NCI-H2227 treated with DMSO at 0.1 percent for 48 hours (cell line): ENCODE results near the gene ABHD8.

Source experiments
- DNase-seq: peaks from one replicate; lab custom pipeline; 2025; lab: John Stamatoyannopoulos, UW

The ABHD8 gene

GRCh38 chr19:17266026-17266425 lies 37.2 kb downstream of the ABHD8 start:
- DNase-seq, result no peak

- no peak for DNase-seq
These were observed 38.6 kb downstream of the ABHD8 start, which contains the start of gene USHBP1 for GRCh38 chr19:17264641-17264979. Gene USHBP1, minus strand, starts transcription at chr19:17264745. Its CDS starts 446 bp downstream, at chr19:17264299.

GRCh38 chr19:17263712-17264640 lies 39.2 kb downstream of the ABHD8 start:
- no peak for DNase-seq

GRCh38 chr19:17262557-17262956 lies 40.7 kb downstream of the ABHD8 start:
- no peak for DNase-seq

GRCh38 chr19:17260842-17261325 lies 42.3 kb downstream of the ABHD8 start:
- DNase-seq, result no peak

- no peak for DNase-seq
These were observed 43.3 kb downstream of the ABHD8 start for GRCh38 chr19:17259934-17260333.

- DNase-seq, result no peak
These were observed 44.0 kb downstream of the ABHD8 start for GRCh38 chr19:17259118-17259780.

- no peak for DNase-seq
These were observed 47.1 kb downstream of the ABHD8 start for GRCh38 chr19:17256130-17256529.

- peak; percentile 30 for DNase-seq
These were observed 48.0 kb downstream of the ABHD8 start for GRCh38 chr19:17255150-17255621.

- DNase-seq, result no peak
These were observed 48.6 kb downstream of the ABHD8 start for GRCh38 chr19:17254636-17255035.

GRCh38 chr19:17249887-17250548 lies 53.2 kb downstream of the ABHD8 start:
- no peak for DNase-seq

GRCh38 chr19:17248011-17248776 lies 55.0 kb downstream of the ABHD8 start:
- DNase-seq, result no peak

- DNase-seq, result no peak
These were observed 56.4 kb downstream of the ABHD8 start for GRCh38 chr19:17246681-17247425.

GRCh38 chr19:17245535-17245984 lies 57.7 kb downstream of the ABHD8 start, which contains the start of gene NR2F6:
Gene NR2F6, minus strand, starts transcription at chr19:17245919. Its CDS starts 699 bp downstream, at chr19:17245220.
- DNase-seq, result no peak

- no peak for DNase-seq
These were observed 58.3 kb downstream of the ABHD8 start for GRCh38 chr19:17244618-17245534.

- DNase-seq, result no peak
These were observed 59.2 kb downstream of the ABHD8 start for GRCh38 chr19:17243830-17244617.

GRCh38 chr19:17243211-17243829 lies 59.9 kb downstream of the ABHD8 start:
- no peak for DNase-seq
